Ovary (tissue), 9 donors: ENCODE measurements around the gene AKNA. TPM values are rescaled to one million over a fixed set of nuclear protein-coding genes. Genes with fewer than 3 reads are reported as not detected.
A peak's percentile ranks its signal among the peaks of the same experiment; 100 is the strongest.

Experiments used
- DNase-seq, 5 donors: peaks; one replicate each; pipeline ENCODE4 v3.0.0-alpha.2; 2019 to 2020
- H3K27ac ChIP-seq, 2 donors: fragments of 200-600 bp; one replicate each; pipeline versions ENCODE4 v1.5.1 to v1.8.0; 2019 to 2022
- H3K27me3 ChIP-seq: fragments of 200-600 bp; one replicate; pipeline ENCODE4 v1.8.0; 2022
- H3K36me3 ChIP-seq: fragments of 200-600 bp; sonication (generic); one replicate; pipeline ENCODE4 v1.5.1; 2019
- H3K4me1 ChIP-seq: one replicate; pipeline ENCODE4 v1.8.1; 2013; ENCODE audit warnings: mild to moderate bottlenecking, moderate library complexity; ENCODE audit not compliant: insufficient read depth
- H3K4me3 ChIP-seq: fragments of 200-600 bp; sonication (generic); one replicate; pipeline ENCODE4 v1.5.1; 2017
- H3K9me3 ChIP-seq, 2 donors: fragments of 200-600 bp in 1 of 2; sonication (generic) in 1 of 2; one replicate each; pipeline versions ENCODE4 v1.5.1 to v1.8.1; 2013 to 2019; ENCODE audit warnings: mild to moderate bottlenecking in 1 of 2, moderate library complexity in 1 of 2
- EP300 ChIP-seq: sonication (generic); formaldehyde crosslinking; IDR thresholded peaks from one replicate; pipeline ENCODE4 v1.6.1; 2017; ENCODE audit warnings: antibody characterized with exemption
- POLR2A ChIP-seq: fragments of 450-650 bp; IDR thresholded peaks from one replicate; pipeline ENCODE4 v1.6.1; 2017; ENCODE audit warnings: antibody characterized with exemption, mild to moderate bottlenecking, moderate library complexity
- WGBS, 3 donors: extraction: QIAGEN DNeasy Blood & Tissue Kit in 1 of 3; methylation state at CpG; one replicate each; pipeline versions ENCODE4 v1.1.5 to v1.1.7; 2013 to 2017; 5-methylcytosine and 5-hydroxymethylcytosine counted together
- intact Hi-C, 4 donors: fragments of 100-400 bp; cut with DNase I; formaldehyde crosslinking; loops; one replicate each; pipeline versions ENCODE4 v1.11.0 to v1.15.1; 2022 to 2023
- polyA plus RNA-seq, 2 donors: library from polyadenylated mRNA; stranded (reverse); fragments of 200-250 nt in 1 of 2; fragments of 350-450 nt in 1 of 2; fragmentation: Illumina TruSeq in 1 of 2; extraction: RNeasy Lipid Tissue Mini Kit (QIAGEN cat#74804) in 1 of 2; gene quantifications; one replicate each; pipeline ENCODE4 v1.2.3, GENCODE V29; 2013 to 2014
- total RNA-seq, 7 donors: library from RNA; depleted of rRNA in 2 of 7; stranded (reverse); fragments of >200 nt in 2 of 7; fragmentation: NEBNext Ultra II Directional in 3 of 7; extraction: Animal tissue kit (Norgen Biotek cat#: 25700) in 3 of 7; gene quantifications; one replicate each; pipeline versions ENCODE4 v1.1.0 to v1.2.4, GENCODE V29; 2016 to 2023
- TF ChIP-seq, protein P1 (sequence below), 3 donors: fragments of 450-650 bp in 2 of 3; fragments of 200-600 bp in 1 of 3; IDR thresholded peaks; one replicate each; pipeline versions ENCODE4 v1.5.1 to v1.8.0; 2016 to 2022; ENCODE audit warnings: antibody characterized with exemption in 3 of 3, mild to moderate bottlenecking in 1 of 3
- donor health status: DM: no; HTN: no; CAD: no; lungs with moderate emphysema.
- donor health status: DM: no; HTN: no; CAD: no.
- donor health status: Bipolar disorder and iron deficiency.
- donor health status: DM: yes; HTN: yes; CAD: no.
- donor health status: DM: no; HTN: no; CAD: no.
- donor health status: DM: yes; HTN: yes; CAD: no.

AKNA gene
- total and polyA plus RNA-seq, 9 donors, result 12.9 to 123 (median 36.4) TPM

- Histone ChIP-seq H3K9me3 (no peaks in the 10 kb centered on the region), H3K27ac (no peak overlapping the region)
- intact Hi-C loops, result loop anchor here in 1 of 4 donors (5.0 kb wide), 2 partner anchors 52 to 713 kb away; no protein-coding TSS in a partner anchor
Measured at GRCh38 chr9:114399381-114399780, 11.6 kb upstream of the AKNA start.

GRCh38 chr9:114397848-114398605, 10.2 kb upstream of the AKNA start:
- H3K36me3 ChIP-seq, result no peaks in the 10 kb centered on the region
- intact Hi-C loops, result loop anchor here in 1 of 4 donors (5.0 kb wide), 2 partner anchors 51 to 714 kb away; no protein-coding TSS in a partner anchor
- peaks cover 12% of the 10 kb centered on the region for H3K4me1 ChIP-seq
- TF ChIP-seq, protein P1, sequence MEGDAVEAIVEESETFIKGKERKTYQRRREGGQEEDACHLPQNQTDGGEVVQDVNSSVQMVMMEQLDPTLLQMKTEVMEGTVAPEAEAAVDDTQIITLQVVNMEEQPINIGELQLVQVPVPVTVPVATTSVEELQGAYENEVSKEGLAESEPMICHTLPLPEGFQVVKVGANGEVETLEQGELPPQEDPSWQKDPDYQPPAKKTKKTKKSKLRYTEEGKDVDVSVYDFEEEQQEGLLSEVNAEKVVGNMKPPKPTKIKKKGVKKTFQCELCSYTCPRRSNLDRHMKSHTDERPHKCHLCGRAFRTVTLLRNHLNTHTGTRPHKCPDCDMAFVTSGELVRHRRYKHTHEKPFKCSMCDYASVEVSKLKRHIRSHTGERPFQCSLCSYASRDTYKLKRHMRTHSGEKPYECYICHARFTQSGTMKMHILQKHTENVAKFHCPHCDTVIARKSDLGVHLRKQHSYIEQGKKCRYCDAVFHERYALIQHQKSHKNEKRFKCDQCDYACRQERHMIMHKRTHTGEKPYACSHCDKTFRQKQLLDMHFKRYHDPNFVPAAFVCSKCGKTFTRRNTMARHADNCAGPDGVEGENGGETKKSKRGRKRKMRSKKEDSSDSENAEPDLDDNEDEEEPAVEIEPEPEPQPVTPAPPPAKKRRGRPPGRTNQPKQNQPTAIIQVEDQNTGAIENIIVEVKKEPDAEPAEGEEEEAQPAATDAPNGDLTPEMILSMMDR (IDR thresholded peaks at IDR 0.05), result peak in 1 of 3 donors; percentile 30
- TF ChIP-seq POLR2A (peak; percentile 78), EP300 (peak; percentile 79)
- DNase-seq, result peak; percentile 97 to 99 (median 98)
- no peaks in the 10 kb centered on the region for H3K27me3 ChIP-seq
- WGBS, 3 donors, result 0 to 1% (median 1%) methylated on average over 47 to 66 of the region's 66 CpGs
- no peaks in the 10 kb centered on the region for H3K9me3 ChIP-seq
- peak overlapping the region; percentile 83 to 91 for H3K27ac ChIP-seq
- peak overlapping the region; percentile 83 for H3K4me3 ChIP-seq

More at GRCh38 chr9:114399381-114399780, 11.6 kb upstream of the AKNA start:
- H3K36me3 ChIP-seq, result no peaks in the 10 kb centered on the region
- H3K27me3 ChIP-seq, result no peaks in the 10 kb centered on the region
- H3K4me1 ChIP-seq, result peaks cover 12% of the 10 kb centered on the region
- no peak overlapping the region for H3K4me3 ChIP-seq
- TF ChIP-seq POLR2A (no peak), EP300 (no peak)
- TF ChIP-seq, protein P1 (IDR thresholded peaks at IDR 0.05), result no peak
- 75 to 90% (median 81%) methylated on average over 4 of the region's 4 CpGs for WGBS, 3 donors
- peak in 2 of 5 donors; percentile 42 to 50 for DNase-seq

DNA sequence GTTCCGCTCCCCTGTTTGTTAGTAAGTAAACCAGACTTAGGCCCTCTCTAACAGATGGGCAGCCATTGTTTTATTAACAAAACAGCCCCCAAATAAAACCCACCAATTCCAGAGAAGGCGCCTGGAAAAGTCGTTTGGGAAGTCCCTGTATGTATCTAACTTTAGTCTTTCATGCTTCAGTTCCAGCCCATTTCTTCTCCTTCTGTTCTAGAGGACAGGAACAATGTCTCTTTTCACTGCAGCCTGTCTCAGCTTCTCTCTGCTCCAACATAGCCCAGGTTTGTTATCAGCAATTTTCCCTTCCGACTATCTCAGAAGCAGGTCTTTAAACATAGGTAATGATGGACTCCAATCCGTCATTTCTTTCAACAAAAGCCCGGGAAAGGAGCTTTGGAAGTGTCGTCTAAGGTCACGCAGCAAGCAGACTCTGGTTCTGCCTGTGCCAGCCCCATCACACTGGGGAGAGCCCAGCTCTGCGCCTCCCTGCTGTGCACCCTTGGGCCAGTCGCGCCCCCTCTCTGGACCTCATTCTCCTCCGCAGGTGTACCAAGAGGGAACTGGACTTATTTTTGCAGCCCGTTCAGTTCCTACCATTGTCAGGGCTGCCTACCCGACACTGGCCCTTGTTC, 9.6 kb upstream of the AKNA start:
- no peak for TF ChIP-seq EP300
- TF ChIP-seq, protein P1 (IDR thresholded peaks at IDR 0.05), result no peak
- no peak for TF ChIP-seq POLR2A
- Histone ChIP-seq H3K9me3 (no peaks in the 10 kb centered on the region), H3K36me3 (no peaks in the 10 kb centered on the region), H3K27me3 (no peaks in the 10 kb centered on the region), H3K4me3 (peak overlapping the region; percentile 83), H3K4me1 (peaks cover 14% of the 10 kb centered on the region), H3K27ac (peak overlapping the region; percentile 83 to 91)
- intact Hi-C loops, result loop anchor here in 1 of 4 donors (5.0 kb wide), 2 partner anchors 50 to 715 kb away; no protein-coding TSS in a partner anchor
- WGBS, 3 donors, result 9 to 10% (median 9%) methylated on average over 14 of the region's 14 CpGs
- peak in 1 of 5 donors; percentile 41 for DNase-seq

DNA sequence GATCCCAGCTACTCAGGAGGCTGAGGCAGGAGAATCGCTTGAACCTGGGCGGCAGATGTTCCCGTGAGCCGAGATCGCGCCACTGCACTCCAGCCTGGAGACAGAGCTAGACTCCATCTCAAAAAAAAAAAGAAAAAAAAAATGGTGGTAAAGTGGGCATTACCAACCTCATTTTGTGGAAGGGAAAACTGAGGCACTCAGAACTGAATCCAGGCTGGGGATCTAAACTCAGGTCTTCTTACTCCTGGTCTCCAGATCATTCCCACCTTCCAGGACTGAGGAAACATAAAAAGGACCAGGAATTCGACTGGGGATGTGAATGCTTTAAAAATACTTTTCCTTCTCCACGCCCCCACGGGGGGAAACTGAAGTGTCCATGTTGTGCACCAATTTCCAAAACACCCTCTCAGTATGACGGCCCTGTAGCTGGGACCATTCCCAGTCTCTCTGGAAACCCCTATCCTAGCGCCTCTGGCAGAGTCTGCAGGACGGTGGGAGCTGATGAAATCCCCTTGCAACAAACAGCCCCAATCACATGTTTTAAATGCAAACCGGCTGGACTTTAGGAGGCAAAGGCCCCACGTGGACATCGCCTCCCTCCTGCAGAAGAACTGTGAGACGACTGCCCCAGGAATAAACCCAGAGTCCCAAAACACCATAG, 8.9 kb upstream of the AKNA start:
- Histone ChIP-seq H3K9me3 (no peaks in the 10 kb centered on the region), H3K27me3 (no peaks in the 10 kb centered on the region), H3K27ac (peak overlapping the region; percentile 83 to 91), H3K4me3 (peak overlapping the region; percentile 83), H3K4me1 (peaks cover 14% of the 10 kb centered on the region), H3K36me3 (no peaks in the 10 kb centered on the region)
- 26 to 32% (median 30%) methylated on average over 16 of the region's 16 CpGs for WGBS, 3 donors
- intact Hi-C loops, result loop anchor here in 1 of 4 donors (5.0 kb wide), 2 partner anchors 49 to 716 kb away; no protein-coding TSS in a partner anchor
- TF ChIP-seq, protein P1 (IDR thresholded peaks at IDR 0.05), result no peak
- TF ChIP-seq EP300, result no peak
- TF ChIP-seq POLR2A, result no peak
- DNase-seq, result peak; percentile 73 to 78 (median 78)
